Suprapubic skin (tissue), 4 donors: ENCODE results near the gene SERPINB1. TPM values are rescaled to one million over a fixed set of nuclear protein-coding genes. Genes with fewer than 3 reads are reported as not detected.

Experiments used
- DNase-seq, 2 donors: peaks; one replicate each; pipeline ENCODE4 v3.0.0-alpha.2; 2019; ENCODE audit warnings: low spot score in 2 of 2
- H3K27ac ChIP-seq: fragments of 200-600 bp; sonication (generic); one replicate; pipeline ENCODE4 v1.5.1; 2019
- H3K27me3 ChIP-seq: fragments of 200-600 bp; sonication (generic); one replicate; pipeline ENCODE4 v1.5.1; 2019
- H3K36me3 ChIP-seq: fragments of 200-600 bp; sonication (generic); one replicate; pipeline ENCODE4 v1.5.1; 2019
- H3K4me1 ChIP-seq: fragments of 200-600 bp; sonication (generic); one replicate; pipeline ENCODE4 v1.5.1; 2019
- H3K4me3 ChIP-seq: fragments of 200-600 bp; sonication (generic); one replicate; pipeline ENCODE4 v1.5.1; 2019; ENCODE audit warnings: mild to moderate bottlenecking
- H3K9me3 ChIP-seq: fragments of 200-600 bp; sonication (generic); one replicate; pipeline ENCODE4 v1.5.1; 2019
- CTCF ChIP-seq, 2 donors: fragments of 200-600 bp in 1 of 2; fragments of 450-650 bp in 1 of 2; sonication (generic) in 1 of 2; IDR thresholded peaks; one replicate each; pipeline ENCODE4 v1.5.1; 2016 to 2019; ENCODE audit warnings: antibody characterized with exemption in 2 of 2, mild to moderate bottlenecking in 1 of 2, moderate library complexity in 1 of 2
- EP300 ChIP-seq: sonication (generic); formaldehyde crosslinking; IDR thresholded peaks from one replicate; pipeline ENCODE4 v1.6.1; 2017; ENCODE audit warnings: antibody characterized with exemption
- POLR2A ChIP-seq, 2 donors: fragments of 450-650 bp; IDR thresholded peaks; one replicate each; pipeline ENCODE4 v1.6.1; 2017; ENCODE audit warnings: antibody characterized with exemption in 2 of 2, mild to moderate bottlenecking in 2 of 2, moderate library complexity in 2 of 2
- POLR2AphosphoS5 ChIP-seq, 3 donors: sonication (generic); formaldehyde crosslinking; IDR thresholded peaks; one replicate each; pipeline ENCODE4 v1.6.1; 2017; ENCODE audit warnings: antibody characterized with exemption in 3 of 3
- WGBS: methylation state at CpG from one replicate; pipeline ENCODE4 v1.1.5; 2018; 5-methylcytosine and 5-hydroxymethylcytosine counted together
- total RNA-seq, 4 donors: library from RNA; depleted of rRNA; stranded (reverse); fragments of >200 nt; gene quantifications; one replicate each; pipeline ENCODE4 v1.1.0, GENCODE V29; 2016

The SERPINB1 gene
- total RNA-seq, 4 donors from 2014 or later = 11.8 to 20.6 (median 16.9) TPM

DNA sequence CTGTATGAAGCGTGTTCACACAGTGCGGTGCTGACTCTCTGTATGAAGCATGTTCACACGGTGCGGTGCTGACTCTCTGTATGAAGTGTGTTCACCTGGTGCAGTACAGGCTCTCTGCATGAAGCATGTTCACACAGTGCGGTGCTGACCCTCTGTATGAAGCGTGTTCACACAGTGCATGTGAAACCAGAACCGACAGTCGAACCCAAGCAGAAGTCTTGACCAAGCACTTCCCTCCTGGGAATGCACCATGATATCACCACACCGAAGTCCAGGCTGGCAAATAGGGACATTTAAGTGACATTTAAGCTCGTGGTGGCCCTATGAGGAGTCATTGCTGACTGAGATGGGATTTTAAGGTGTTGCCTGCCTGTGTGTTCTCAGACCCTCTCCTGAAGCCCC lies 11.3 kb upstream of the SERPINB1 start:
- Histone ChIP-seq H3K9me3 (no peaks in the 10 kb centered on the region), H3K27ac (no peak overlapping the region), H3K4me3 (no peak overlapping the region), H3K27me3 (no peaks in the 10 kb centered on the region), H3K36me3 (no peaks in the 10 kb centered on the region), H3K4me1 (peaks cover 19% of the 10 kb centered on the region)
- TF ChIP-seq CTCF (IDR thresholded peaks at IDR 0.05) (no peak), POLR2A (IDR thresholded peaks at IDR 0.05) (no peak), EP300 (no peak)
- DNase-seq = no peak
- 88% methylated on average over 7 of the region's 10 CpGs for WGBS

GRCh38 chr6:2852514-2852855 lies 10.8 kb upstream of the SERPINB1 start:
- 77% methylated on average over 3 of the region's 6 CpGs for WGBS
- Histone ChIP-seq H3K27ac (no peak overlapping the region), H3K36me3 (no peaks in the 10 kb centered on the region), H3K4me1 (peaks cover 15% of the 10 kb centered on the region), H3K27me3 (no peaks in the 10 kb centered on the region), H3K4me3 (no peak overlapping the region), H3K9me3 (no peaks in the 10 kb centered on the region)
- no peak for DNase-seq
- no peak for TF ChIP-seq POLR2A (IDR thresholded peaks at IDR 0.05)
- no peak for TF ChIP-seq POLR2AphosphoS5 (IDR thresholded peaks at IDR 0.05)
- TF ChIP-seq EP300 = no peak
- no peak for TF ChIP-seq CTCF (IDR thresholded peaks at IDR 0.05)

DNA sequence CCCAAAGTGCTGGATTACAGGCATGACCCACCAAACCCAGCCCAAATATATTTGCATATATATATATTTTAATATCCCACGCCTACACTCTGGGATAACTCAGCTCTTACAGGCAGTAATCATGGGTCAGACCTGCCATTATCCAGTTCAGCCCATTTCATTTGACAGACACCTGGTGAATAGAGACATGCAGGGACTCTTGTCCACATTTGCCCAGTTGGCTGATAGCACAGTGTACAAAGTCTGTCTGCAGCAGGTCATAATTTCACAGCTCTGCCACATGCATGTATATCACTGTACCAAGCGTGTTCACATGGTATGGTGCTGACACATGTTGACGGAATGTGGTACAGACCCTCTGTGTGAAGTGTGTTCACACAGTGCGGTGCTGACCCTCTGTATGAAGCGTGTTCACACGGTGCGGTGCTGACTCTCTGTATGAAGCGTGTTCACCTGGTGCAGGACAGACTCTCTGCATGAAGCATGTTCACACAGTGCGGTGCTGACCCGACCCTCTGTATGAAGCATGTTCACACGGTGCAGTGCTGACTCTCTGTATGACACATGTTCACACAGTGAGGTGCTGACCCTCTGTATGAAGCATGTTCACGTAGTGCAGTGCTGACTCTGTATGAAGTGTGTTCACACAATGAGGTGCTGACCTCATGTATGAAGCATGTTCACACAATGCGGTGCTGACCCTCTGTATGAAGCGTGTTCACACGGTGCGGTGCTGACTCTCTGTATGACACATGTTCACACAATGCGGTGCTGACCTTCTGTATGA lies 10.3 kb upstream of the SERPINB1 start:
- DNase-seq = no peak
- H3K9me3 ChIP-seq = no peaks in the 10 kb centered on the region
- peaks cover 14% of the 10 kb centered on the region for H3K4me1 ChIP-seq
- no peaks in the 10 kb centered on the region for H3K36me3 ChIP-seq
- H3K4me3 ChIP-seq = no peak overlapping the region
- no peaks in the 10 kb centered on the region for H3K27me3 ChIP-seq
- TF ChIP-seq POLR2AphosphoS5 (IDR thresholded peaks at IDR 0.05) (no peak), EP300 (no peak), POLR2A (IDR thresholded peaks at IDR 0.05) (no peak), CTCF (IDR thresholded peaks at IDR 0.05) (no peak)
- WGBS = 90% methylated on average over 15 of the region's 17 CpGs
- no peak overlapping the region for H3K27ac ChIP-seq

DNA sequence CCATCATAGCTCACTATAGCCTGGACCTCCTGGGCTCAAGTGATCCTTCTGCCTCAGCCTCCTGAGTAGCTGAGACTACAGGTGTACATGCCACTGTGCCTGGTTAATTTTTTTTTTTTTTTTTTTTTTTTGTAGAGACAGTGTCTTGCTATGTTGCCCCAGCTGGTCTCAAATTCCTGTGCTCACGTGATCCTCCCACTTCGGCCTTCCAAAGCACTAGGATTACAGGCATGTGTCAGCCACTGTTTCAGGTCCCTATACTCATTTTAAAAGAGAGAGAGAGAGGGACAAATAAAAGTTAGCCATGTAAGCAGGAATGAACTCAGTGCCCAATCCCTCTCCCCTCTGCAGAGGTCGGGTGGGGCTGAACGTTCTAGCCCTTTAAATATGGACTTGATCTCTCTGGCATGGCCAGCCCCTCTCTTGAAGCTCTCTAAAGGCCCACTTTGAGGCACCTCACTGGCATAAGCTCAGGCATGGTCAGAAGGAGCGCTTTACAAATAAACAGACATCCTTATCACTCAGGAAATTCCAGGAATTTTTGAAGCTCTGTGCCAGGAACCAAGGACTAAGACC lies 9.0 kb upstream of the SERPINB1 start:
- TF ChIP-seq EP300 (no peak), POLR2AphosphoS5 (IDR thresholded peaks at IDR 0.05) (no peak), CTCF (IDR thresholded peaks at IDR 0.05) (no peak), POLR2A (IDR thresholded peaks at IDR 0.05) (no peak)
- Histone ChIP-seq H3K27ac (no peak overlapping the region), H3K9me3 (no peaks in the 10 kb centered on the region), H3K27me3 (no peaks in the 10 kb centered on the region), H3K4me3 (no peak overlapping the region), H3K36me3 (no peaks in the 10 kb centered on the region), H3K4me1 (peaks cover 24% of the 10 kb centered on the region)
- WGBS = 52% methylated on average over 5 of the region's 5 CpGs
- no peak for DNase-seq

GRCh38 chr6:2848851-2849250 lies 7.2 kb upstream of the SERPINB1 start:
- WGBS = 67% methylated on average over 7 of the region's 10 CpGs
- TF ChIP-seq CTCF (IDR thresholded peaks at IDR 0.05) (no peak), POLR2A (IDR thresholded peaks at IDR 0.05) (no peak)
- H3K27ac ChIP-seq = no peak overlapping the region
- DNase-seq = no peak
- H3K27me3 ChIP-seq = no peaks in the 10 kb centered on the region
- H3K36me3 ChIP-seq = no peaks in the 10 kb centered on the region
- H3K4me1 ChIP-seq = peaks cover 17% of the 10 kb centered on the region
- no peaks in the 10 kb centered on the region for H3K9me3 ChIP-seq
- no peak overlapping the region for H3K4me3 ChIP-seq
